Upper lobe of left lung (tissue), 6 donors: ENCODE data around the gene ADGRE1. TPM values are rescaled to one million over a fixed set of nuclear protein-coding genes. Genes with fewer than 3 reads are reported as not detected.
A peak's percentile ranks its signal among the peaks of the same experiment; 100 is the strongest.

Experiments used
- ATAC-seq, 2 donors: fragments of 200-7000 bp; cut with Tn5 transposase; one replicate each; pipeline ENCODE4 v1.9.1; 2022; ENCODE audit warnings: mild to moderate bottlenecking in 2 of 2, moderate library complexity in 2 of 2; ENCODE audit not compliant: low FRiP score in 2 of 2
- DNase-seq, 2 donors: peaks; one replicate each; pipeline ENCODE4 v3.0.0-alpha.2; 2019 to 2020
- H3K27ac ChIP-seq, 4 donors: fragments of 200-600 bp; sonication (generic); one replicate each; pipeline ENCODE4 v1.5.1; 2016 to 2019
- H3K27me3 ChIP-seq, 4 donors: fragments of 200-600 bp; sonication (generic); one replicate each; pipeline ENCODE4 v1.5.1; 2017 to 2019
- H3K36me3 ChIP-seq, 4 donors: fragments of 200-600 bp; sonication (generic); one replicate each; pipeline ENCODE4 v1.5.1; 2016 to 2019
- H3K4me1 ChIP-seq, 4 donors: fragments of 200-600 bp; sonication (generic); one replicate each; pipeline ENCODE4 v1.5.1; 2018 to 2019
- H3K4me3 ChIP-seq, 4 donors: fragments of 200-600 bp; sonication (generic); one replicate each; pipeline ENCODE4 v1.5.1; 2017 to 2019; ENCODE audit warnings: mild to moderate bottlenecking in 2 of 4, moderate library complexity in 1 of 4
- H3K9me3 ChIP-seq, 4 donors: fragments of 200-600 bp; sonication (generic); one replicate each; pipeline ENCODE4 v1.5.1; 2018 to 2019
- CTCF ChIP-seq, 6 experiments: fragments of 450-650 bp in 4 of 6; fragments of 200-600 bp in 2 of 6; sonication (generic) in 2 of 6; IDR thresholded peaks; one replicate each; pipeline ENCODE4 v1.5.1; 2016 to 2019; ENCODE audit warnings: antibody characterized with exemption in 6 of 6
- EP300 ChIP-seq, 4 donors: sonication (generic); formaldehyde crosslinking; IDR thresholded peaks; one replicate each; pipeline ENCODE4 v1.5.1; 2017; ENCODE audit warnings: antibody characterized with exemption in 4 of 4, control low read depth in 2 of 4
- POLR2A ChIP-seq, 4 donors: fragments of 450-650 bp; IDR thresholded peaks; one replicate each; pipeline ENCODE4 v1.5.1; 2016 to 2017; ENCODE audit warnings: antibody characterized with exemption in 4 of 4, mild to moderate bottlenecking in 2 of 4
- POLR2AphosphoS5 ChIP-seq, 2 donors: sonication (generic); formaldehyde crosslinking; IDR thresholded peaks; one replicate each; pipeline ENCODE4 v1.5.1; 2017; ENCODE audit warnings: antibody characterized with exemption in 2 of 2
- WGBS, 2 donors: methylation state at CpG; one replicate each; pipeline ENCODE4 v1.1.5; 2017 to 2018; 5-methylcytosine and 5-hydroxymethylcytosine counted together
- total RNA-seq, 6 donors: library from RNA; depleted of rRNA in 4 of 6; stranded (reverse); fragments of >200 nt in 4 of 6; gene quantifications; one replicate each; pipeline versions ENCODE4 v1.1.0 to v1.2.1, GENCODE V29; 2016 to 2021
- donor health status: DM: no; HTN: no; CAD: no; lungs with moderate emphysema.
- donor health status: DM: no; HTN: yes; CAD: no; lungs with severe emphysema.

The ADGRE1 gene
- total RNA-seq, 6 donors from 2014 or later, result 0.79 to 7.3 (median 4.3) TPM

GRCh38 chr19:6891761-6892385 is 4.5 kb downstream of the ADGRE1 start:
- no peaks in the 10 kb centered on the region for H3K27me3 ChIP-seq
- peak in 1 of 2 donors; percentile 39 for ATAC-seq
- 47 to 60% methylated on average over 8 of the region's 8 CpGs for WGBS, 2 donors
- peak overlapping the region in 3 of 4 donors; percentile 32 to 46 (median 35) for H3K27ac ChIP-seq
- TF ChIP-seq CTCF (IDR thresholded peaks at IDR 0.05), result no peak
- TF ChIP-seq POLR2A (IDR thresholded peaks at IDR 0.05), result no peak
- TF ChIP-seq EP300 (IDR thresholded peaks at IDR 0.05), result no peak
- TF ChIP-seq POLR2AphosphoS5 (IDR thresholded peaks at IDR 0.05), result no peak
- H3K36me3 ChIP-seq, result no peaks in the 10 kb centered on the region
- DNase-seq, result no peak
- peaks cover 0 to 8% (median 2%) of the 10 kb centered on the region in 4 donors for H3K9me3 ChIP-seq
- H3K4me1 ChIP-seq, result no peaks in the 10 kb centered on the region
- H3K4me3 ChIP-seq, result no peak overlapping the region

- DNase-seq (no peak), ATAC-seq (no peak)
- Histone ChIP-seq H3K4me1 (no peaks in the 10 kb centered on the region), H3K27me3 (no peaks in the 10 kb centered on the region), H3K4me3 (no peak overlapping the region), H3K36me3 (no peaks in the 10 kb centered on the region), H3K9me3 (peaks cover 0 to 4% (median 0%) of the 10 kb centered on the region in 4 donors), H3K27ac (no peak overlapping the region)
- TF ChIP-seq CTCF (IDR thresholded peaks at IDR 0.05) (no peak), POLR2A (IDR thresholded peaks at IDR 0.05) (no peak), POLR2AphosphoS5 (IDR thresholded peaks at IDR 0.05) (no peak), EP300 (IDR thresholded peaks at IDR 0.05) (no peak)
- WGBS, 2 donors, result 70 to 100% methylated on average over 1 of the region's 1 CpG
These were observed 6.9 kb downstream of the ADGRE1 start for GRCh38 chr19:6894313-6894712.

GRCh38 chr19:6903446-6903845 is 16.1 kb downstream of the ADGRE1 start:
- ATAC-seq, result no peak
- H3K36me3 ChIP-seq, result no peaks in the 10 kb centered on the region
- H3K27me3 ChIP-seq, result no peaks in the 10 kb centered on the region
- DNase-seq, result no peak
- TF ChIP-seq EP300 (IDR thresholded peaks at IDR 0.05) (no peak), CTCF (IDR thresholded peaks at IDR 0.05) (no peak), POLR2A (IDR thresholded peaks at IDR 0.05) (no peak), POLR2AphosphoS5 (IDR thresholded peaks at IDR 0.05) (no peak)
- H3K4me1 ChIP-seq, result no peaks in the 10 kb centered on the region
- no peak overlapping the region for H3K27ac ChIP-seq
- no peak overlapping the region for H3K4me3 ChIP-seq
- H3K9me3 ChIP-seq, result peaks cover 8 to 37% (median 22%) of the 10 kb centered on the region in 4 donors

- H3K9me3 ChIP-seq, result peaks cover 4 to 22% (median 16%) of the 10 kb centered on the region in 4 donors
- no peaks in the 10 kb centered on the region for H3K36me3 ChIP-seq
- no peak overlapping the region for H3K27ac ChIP-seq
- DNase-seq (no peak), ATAC-seq (no peak)
- 13 to 87% methylated on average over 3 of the region's 3 CpGs for WGBS, 2 donors
- no peak for TF ChIP-seq POLR2A (IDR thresholded peaks at IDR 0.05)
- H3K4me3 ChIP-seq, result no peak overlapping the region
- H3K27me3 ChIP-seq, result no peaks in the 10 kb centered on the region
- H3K4me1 ChIP-seq, result no peaks in the 10 kb centered on the region
These were observed 19.2 kb downstream of the ADGRE1 start for GRCh38 chr19:6906559-6907060.

- ATAC-seq (no peak), DNase-seq (no peak)
- H3K9me3 ChIP-seq, result peaks cover 5 to 30% (median 20%) of the 10 kb centered on the region in 4 donors
- no peaks in the 10 kb centered on the region for H3K36me3 ChIP-seq
- no peaks in the 10 kb centered on the region for H3K4me1 ChIP-seq
- TF ChIP-seq POLR2A (IDR thresholded peaks at IDR 0.05), result no peak
- H3K4me3 ChIP-seq, result no peak overlapping the region
- no peak overlapping the region for H3K27ac ChIP-seq
- 49 to 58% methylated on average over 3 of the region's 3 CpGs for WGBS, 2 donors
- H3K27me3 ChIP-seq, result no peaks in the 10 kb centered on the region
These were observed 24.1 kb downstream of the ADGRE1 start for GRCh38 chr19:6911523-6911922.

- DNase-seq, result no peak
- H3K4me3 ChIP-seq, result no peak overlapping the region
- WGBS, 2 donors, result 50 to 51% methylated on average over 2 of the region's 2 CpGs
- no peaks in the 10 kb centered on the region for H3K27me3 ChIP-seq
- H3K4me1 ChIP-seq, result no peaks in the 10 kb centered on the region
- H3K9me3 ChIP-seq, result peaks cover 2 to 16% (median 8%) of the 10 kb centered on the region in 4 donors
- no peak for ATAC-seq
- TF ChIP-seq EP300 (IDR thresholded peaks at IDR 0.05) (no peak), POLR2A (IDR thresholded peaks at IDR 0.05) (no peak), POLR2AphosphoS5 (IDR thresholded peaks at IDR 0.05) (no peak), CTCF (IDR thresholded peaks at IDR 0.05) (no peak)
- no peaks in the 10 kb centered on the region for H3K36me3 ChIP-seq
- H3K27ac ChIP-seq, result no peak overlapping the region
These were observed 26.9 kb downstream of the ADGRE1 start for GRCh38 chr19:6914321-6914720.
